Measurements from ENCODE around the gene ZDHHC7. TPM values are rescaled to one million over a fixed set of nuclear protein-coding genes. Genes with fewer than 3 reads are reported as not detected.

Gene ZDHHC7
- total RNA-seq, 1 experiment from 2014 or later, result 39.1 TPM

DNA sequence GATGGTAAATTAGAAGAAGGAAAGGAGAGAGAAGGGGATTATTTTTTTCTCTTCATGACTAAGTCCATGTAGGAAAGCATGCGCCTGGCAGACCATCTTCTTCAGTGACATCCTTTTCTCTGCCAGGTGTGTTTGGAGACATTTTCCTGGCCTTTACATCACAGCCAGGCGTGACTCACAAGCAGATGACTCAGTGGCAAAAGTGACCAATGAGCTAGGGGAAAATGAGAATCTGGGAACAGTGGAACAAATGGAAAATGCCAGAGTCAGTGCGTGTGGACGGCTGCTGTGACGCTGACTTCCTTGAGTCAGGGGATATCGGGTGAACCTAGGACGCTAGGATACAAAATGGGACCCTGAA is 25.7 kb upstream of the ZDHHC7 start:
- Histone ChIP-seq H2BK120ac (ENCODE audit: low read depth, low read length, poor library complexity, severe bottlenecking) (no peak overlapping the region), H2AK5ac (ENCODE audit: insufficient read length, low read length) (no peak overlapping the region), H4K8ac (replicated peaks; ENCODE audit: insufficient read length, low read depth, low read length) (no peak overlapping the region), H4K91ac (ENCODE audit: insufficient read length, low read depth, low read length) (no peak overlapping the region), H3K79me1 (ENCODE audit: insufficient read depth, low read depth, low read length, poor library complexity, severe bottlenecking) (no peaks in the 10 kb centered on the region), H3K23ac (ENCODE audit: insufficient read length, low read depth, low read length) (no peak overlapping the region), H4K5ac (ENCODE audit: insufficient read length, low read depth, low read length) (no peak overlapping the region), H2BK12ac (ENCODE audit: insufficient read length, low read depth, low read length) (no peak overlapping the region), H3T11ph (ENCODE audit: low read length) (no peak overlapping the region), H3K23me2 (ENCODE audit: insufficient read length, low read depth, low read length, poor library complexity, severe bottlenecking) (no peaks in the 10 kb centered on the region), H2AFZ (ENCODE audit: low read length) (no peak overlapping the region), H3K79me2 (ENCODE audit: insufficient read depth, low read length) (no peaks in the 10 kb centered on the region), H3K4ac (ENCODE audit: low read depth, low read length) (no peak overlapping the region), H2BK20ac (ENCODE audit: low read depth, low read length, poor library complexity, severe bottlenecking) (no peak overlapping the region), H3K27ac (ENCODE audit: insufficient read length, low read depth, low read length) (no peak overlapping the region), H3K4me2 (ENCODE audit: insufficient read depth, insufficient read length, low read length) (no peak overlapping the region), H3K56ac (ENCODE audit: insufficient read length, low read depth, low read length) (no peak overlapping the region), H2BK5ac (ENCODE audit: insufficient read length, low read length) (no peak overlapping the region), H2BK15ac (ENCODE audit: low read depth, low read length) (no peak overlapping the region), H3K4me1 (ENCODE audit: insufficient read depth, low read length) (no peaks in the 10 kb centered on the region), H3K9me3 (ENCODE audit: control insufficient read depth, low read depth, low read length) (no peaks in the 10 kb centered on the region), H4K20me1 (ENCODE audit: control insufficient read depth, insufficient read depth, insufficient read length) (no peaks in the 10 kb centered on the region), H3K9ac (ENCODE audit: extremely low read depth, insufficient read length, low read length) (no peak overlapping the region), H3K14ac (ENCODE audit: insufficient read depth, low read length) (no peak overlapping the region; the same call in 1 of the 2 replicates), H3K27me3 (ENCODE audit: insufficient read depth, low read length) (no peaks in the 10 kb centered on the region), H3K18ac (ENCODE audit: insufficient read length, low read depth, low read length) (no peak overlapping the region)
- Mint-ChIP-seq H3K9me3 (no peaks in the 10 kb centered on the region), H3K27ac (no peak overlapping the region), H3K4me1 (peaks cover 6 to 7% of the 10 kb centered on the region in 2 experiments; a peak in 3 of 4 replicates), H3K4me3 (no peak overlapping the region), H3K36me3 (ENCODE audit: insufficient read depth in 1 of 3, low read depth in 3 of 3) (no peaks in the 10 kb centered on the region), H3K27me3 (ENCODE audit: low read depth) (peaks cover 9% of the 10 kb centered on the region)
- TF ChIP-seq, protein P1, sequence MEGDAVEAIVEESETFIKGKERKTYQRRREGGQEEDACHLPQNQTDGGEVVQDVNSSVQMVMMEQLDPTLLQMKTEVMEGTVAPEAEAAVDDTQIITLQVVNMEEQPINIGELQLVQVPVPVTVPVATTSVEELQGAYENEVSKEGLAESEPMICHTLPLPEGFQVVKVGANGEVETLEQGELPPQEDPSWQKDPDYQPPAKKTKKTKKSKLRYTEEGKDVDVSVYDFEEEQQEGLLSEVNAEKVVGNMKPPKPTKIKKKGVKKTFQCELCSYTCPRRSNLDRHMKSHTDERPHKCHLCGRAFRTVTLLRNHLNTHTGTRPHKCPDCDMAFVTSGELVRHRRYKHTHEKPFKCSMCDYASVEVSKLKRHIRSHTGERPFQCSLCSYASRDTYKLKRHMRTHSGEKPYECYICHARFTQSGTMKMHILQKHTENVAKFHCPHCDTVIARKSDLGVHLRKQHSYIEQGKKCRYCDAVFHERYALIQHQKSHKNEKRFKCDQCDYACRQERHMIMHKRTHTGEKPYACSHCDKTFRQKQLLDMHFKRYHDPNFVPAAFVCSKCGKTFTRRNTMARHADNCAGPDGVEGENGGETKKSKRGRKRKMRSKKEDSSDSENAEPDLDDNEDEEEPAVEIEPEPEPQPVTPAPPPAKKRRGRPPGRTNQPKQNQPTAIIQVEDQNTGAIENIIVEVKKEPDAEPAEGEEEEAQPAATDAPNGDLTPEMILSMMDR (conservative IDR thresholded peaks at IDR 0.05), result no peak
- no peak for DNase-seq
- no CpG with 5 or more reads among the region's 7 CpGs for WGBS (ENCODE audit: extremely low coverage, insufficient read length, low lambda C conversion rate)

Measured in H9 (cell line).